D721Med (cell line): Measurements from ENCODE around the gene NTN3.

ENCODE experiments used
- DNase-seq: peaks from one replicate; pipeline ENCODE4 v3.0.0; 2011; ENCODE audit warnings: low spot score; ENCODE audit not compliant: insufficient read length
- FAIRE-seq: peaks from 2 replicates; lab custom pipeline; 2011; peaks lifted over from hg19 to GRCh38; lab: Jason Lieb, UNC
- CTCF ChIP-seq: IDR thresholded peaks from 2 replicates; pipeline ENCODE4 v1.5.1; 2012; ENCODE audit warnings: mild to moderate bottlenecking, control low read depth; ENCODE audit not compliant: insufficient read depth; ENCODE audit errors: missing control alignments

The NTN3 gene

GRCh38 chr16:2460916-2461315, 10.2 kb upstream of the NTN3 start:
- no peak for TF ChIP-seq CTCF
- FAIRE-seq (no peak), DNase-seq (no peak)

GRCh38 chr16:2462031-2462866, 8.8 kb upstream of the NTN3 start:
- no peak for TF ChIP-seq CTCF
- DNase-seq, result no peak
- no peak for FAIRE-seq

GRCh38 chr16:2464333-2464732, 6.8 kb upstream of the NTN3 start:
- no peak for TF ChIP-seq CTCF
- FAIRE-seq, result no peak

GRCh38 chr16:2465653-2466415, 5.3 kb upstream of the NTN3 start:
- peak; percentile 36 for TF ChIP-seq CTCF
- no peak for DNase-seq
- FAIRE-seq, result no peak

More at GRCh38 chr16:2464333-2464732, 6.8 kb upstream of the NTN3 start:
- DNase-seq, result no peak

- no peak for DNase-seq
Observed at GRCh38 chr16:2466667-2467527, 4.2 kb upstream of the NTN3 start.

More at GRCh38 chr16:2466667-2467527, 4.2 kb upstream of the NTN3 start:
- TF ChIP-seq CTCF, result no peak
- FAIRE-seq, result no peak
